ENCODE measurements around the gene MX2.

The MX2 gene

DNA sequence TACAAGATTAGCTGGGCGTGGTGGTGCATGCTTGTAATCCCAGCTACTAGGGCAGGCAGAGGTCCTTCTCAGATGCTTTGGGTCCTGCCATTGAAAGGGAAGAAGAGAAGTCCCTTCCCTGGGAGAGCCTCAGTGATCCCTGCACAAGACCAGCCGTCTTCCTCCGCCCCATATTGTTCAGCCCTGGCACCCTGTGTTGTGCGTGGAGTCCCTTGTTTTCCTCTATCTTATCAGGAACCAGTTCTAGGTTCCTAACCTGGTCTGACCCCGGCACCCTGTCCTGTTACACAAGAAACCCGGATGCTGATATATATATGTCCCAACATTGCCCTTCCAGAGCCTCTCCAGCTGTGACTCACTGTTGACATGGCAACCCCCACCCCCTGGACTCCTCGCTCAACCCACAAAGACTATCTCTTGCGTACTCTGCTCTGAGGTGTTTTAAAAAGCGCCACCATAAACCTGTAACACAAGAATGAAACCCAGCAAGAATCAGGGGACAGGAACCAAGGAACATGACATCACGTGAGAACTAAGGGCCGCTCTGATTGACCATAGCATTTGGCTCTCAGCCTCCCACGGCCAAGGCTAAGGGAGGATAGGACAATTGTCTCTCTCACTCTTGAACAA is 4.8 kb downstream of the MX2 start:
- no peak for DNase-seq

DNA sequence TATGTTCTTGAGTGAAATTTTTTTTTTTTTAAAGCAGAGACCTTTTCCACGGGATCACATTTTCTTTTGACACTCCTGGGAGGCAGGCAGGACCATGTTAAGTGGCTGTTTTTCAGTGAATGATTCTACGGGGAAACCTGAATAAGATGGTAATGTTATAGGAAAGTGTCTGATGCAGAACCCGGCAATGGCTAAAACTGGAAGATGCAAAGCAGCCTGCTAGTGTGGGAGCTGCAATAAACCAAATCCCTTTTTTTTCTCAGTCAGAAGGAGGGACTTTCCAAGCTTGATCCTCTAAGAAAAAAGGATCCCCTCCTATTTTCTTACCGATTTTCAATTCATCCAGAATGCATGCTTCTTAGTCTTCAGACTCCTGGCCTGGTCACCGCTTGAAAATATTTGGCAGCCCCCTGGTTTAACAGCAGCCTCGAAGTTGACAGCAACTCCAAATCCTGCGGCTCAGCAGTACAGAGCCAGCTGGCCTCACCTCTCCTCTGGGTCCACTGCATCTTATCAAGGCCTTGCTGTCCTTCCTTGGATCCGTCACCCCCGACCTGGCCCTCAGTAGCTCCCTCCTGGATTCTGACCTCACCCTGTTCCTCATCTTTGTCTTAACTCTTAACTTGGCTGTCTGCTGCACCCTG is 5.6 kb downstream of the MX2 start:
- no peak for DNase-seq

DNA sequence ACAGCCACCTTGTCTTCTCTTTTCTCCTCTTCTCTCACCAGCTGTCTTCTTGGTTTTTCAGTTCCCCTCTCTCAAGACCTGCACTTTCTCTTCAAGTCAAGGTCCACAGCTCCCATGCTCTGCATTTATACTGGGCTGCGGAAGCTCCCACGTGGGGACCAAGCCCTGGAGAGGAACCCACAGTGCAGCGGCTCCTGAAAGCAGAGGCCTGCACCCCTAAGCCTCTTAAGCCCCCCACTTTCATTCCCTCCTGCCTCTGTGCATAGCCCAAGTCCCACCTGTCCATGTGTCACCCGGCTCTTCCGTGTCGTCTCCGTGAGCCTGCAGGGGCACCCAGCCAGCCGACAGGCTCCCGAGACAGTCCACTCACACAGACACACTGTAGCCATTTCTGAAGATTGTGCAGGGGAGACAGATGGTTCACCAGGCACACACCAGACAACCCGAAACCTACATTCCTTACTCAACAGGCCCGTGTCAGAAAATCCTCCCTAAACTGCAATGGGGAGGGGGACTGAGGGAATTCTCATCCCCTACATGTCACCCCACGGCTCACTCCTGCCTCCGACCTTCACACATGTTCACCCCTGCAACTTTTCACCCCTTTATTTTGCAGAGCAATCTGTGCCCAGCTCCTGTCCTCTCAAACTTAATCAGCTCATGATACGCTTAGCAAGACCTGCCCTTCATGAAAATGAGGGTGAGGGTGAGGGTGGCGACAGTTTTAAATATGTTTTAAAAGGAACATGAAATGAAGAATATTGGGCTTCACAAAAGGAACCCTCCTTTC is 6.3 kb downstream of the MX2 start:
- DNase-seq = no peak

DNA sequence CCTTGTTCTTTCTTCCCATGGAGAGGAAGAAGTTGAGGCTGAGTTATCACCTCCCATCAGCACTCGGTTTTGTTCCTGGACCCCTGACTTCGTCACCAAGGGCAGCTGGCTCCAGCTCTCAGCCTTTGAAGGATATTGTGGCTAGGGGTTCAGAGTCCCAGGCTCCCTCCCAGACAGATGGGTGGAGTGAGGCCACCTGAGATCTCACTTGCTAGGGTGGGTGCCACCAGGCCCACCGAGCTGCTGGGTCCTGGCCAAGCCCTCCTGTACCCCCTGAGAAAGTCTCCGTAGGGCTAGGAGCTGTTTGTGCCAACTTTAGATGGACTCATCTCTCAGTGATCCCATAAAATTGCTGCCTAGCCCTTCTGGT is 6.9 kb downstream of the MX2 start:
- no peak for DNase-seq

DNA sequence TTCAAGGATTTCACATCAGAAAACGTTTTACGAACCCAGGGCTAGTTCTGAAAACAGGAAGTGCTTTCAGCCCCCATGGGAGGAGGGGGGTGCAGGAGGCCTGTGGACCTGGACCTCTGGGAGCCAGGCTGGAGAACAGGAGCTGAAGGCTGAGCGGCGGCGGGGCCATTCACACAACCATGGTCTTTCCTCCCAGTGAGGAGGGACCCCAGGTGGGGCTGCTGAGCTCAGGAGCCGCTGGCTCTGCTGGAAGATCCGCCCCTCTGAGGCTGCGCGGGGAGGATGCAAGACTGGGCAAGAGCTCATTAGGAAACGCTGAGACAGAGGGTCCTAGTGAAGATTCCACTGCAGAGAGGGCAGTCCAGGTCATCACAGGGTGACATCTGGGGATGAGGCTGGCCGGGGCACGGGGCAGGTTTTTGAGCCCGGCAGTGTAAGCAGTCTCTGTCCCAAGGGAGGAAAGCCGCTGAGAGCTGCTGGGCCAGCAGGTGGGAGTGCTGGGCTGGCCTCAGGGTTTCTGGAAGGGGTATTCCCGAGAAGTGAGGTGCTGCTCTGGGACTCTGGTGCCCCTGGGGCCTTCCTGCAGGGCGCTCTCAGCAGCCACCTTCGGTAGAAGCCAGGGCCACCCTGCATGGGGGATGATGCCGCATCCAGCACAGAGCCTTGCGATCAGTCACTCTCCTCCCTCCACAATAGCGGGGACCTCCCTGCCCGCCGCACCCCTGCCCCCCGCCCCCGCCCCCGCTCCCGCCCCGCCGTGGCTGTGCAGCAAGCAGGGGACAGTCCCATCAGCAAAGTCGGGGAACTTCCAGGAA is 7.5 kb downstream of the MX2 start:
- no peak for DNase-seq

DNA sequence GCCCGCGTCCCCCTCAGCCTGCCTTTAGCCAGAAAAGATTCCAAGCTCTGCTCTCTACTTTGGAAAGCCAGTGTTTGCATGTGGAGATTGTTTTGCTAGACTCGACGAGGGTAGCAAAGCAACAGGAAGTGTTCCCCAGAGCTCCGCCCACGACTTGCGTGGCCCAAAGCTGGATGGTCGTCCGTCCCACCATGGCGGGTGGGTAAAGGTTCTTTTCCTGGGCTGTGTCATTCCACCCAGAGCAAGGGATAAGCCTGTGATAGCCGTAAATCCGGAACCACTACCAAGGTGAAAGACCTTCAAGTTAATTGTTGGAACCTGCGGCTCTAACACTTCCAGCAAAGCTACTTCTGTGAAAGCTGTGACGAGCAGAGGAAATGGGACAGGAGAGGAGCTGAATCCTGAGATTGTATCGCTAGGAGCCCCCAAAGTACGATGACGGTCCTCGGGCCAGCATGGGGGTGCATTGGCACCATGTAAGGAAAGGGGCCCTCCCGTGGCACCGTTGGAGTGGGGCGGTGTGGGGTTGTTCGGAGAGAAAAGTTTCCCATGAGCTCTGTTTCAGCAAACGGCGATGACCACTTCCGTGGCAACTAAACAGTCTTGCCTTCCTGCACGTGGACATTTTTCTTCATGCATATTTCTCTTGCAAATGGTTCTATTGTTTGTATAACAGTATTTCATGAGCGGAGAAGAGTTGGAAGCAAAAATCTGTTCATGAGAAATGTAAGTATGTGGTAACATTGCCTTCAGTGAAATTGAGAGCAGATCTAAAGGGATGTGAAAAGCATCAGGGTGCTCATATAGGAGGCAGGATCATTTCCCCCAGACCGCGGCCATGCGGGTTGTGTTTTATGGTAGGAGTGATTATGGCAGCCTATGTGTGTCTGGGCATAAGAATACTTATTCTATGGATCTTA is 8.4 kb downstream of the MX2 start:
- DNase-seq = no peak

DNA sequence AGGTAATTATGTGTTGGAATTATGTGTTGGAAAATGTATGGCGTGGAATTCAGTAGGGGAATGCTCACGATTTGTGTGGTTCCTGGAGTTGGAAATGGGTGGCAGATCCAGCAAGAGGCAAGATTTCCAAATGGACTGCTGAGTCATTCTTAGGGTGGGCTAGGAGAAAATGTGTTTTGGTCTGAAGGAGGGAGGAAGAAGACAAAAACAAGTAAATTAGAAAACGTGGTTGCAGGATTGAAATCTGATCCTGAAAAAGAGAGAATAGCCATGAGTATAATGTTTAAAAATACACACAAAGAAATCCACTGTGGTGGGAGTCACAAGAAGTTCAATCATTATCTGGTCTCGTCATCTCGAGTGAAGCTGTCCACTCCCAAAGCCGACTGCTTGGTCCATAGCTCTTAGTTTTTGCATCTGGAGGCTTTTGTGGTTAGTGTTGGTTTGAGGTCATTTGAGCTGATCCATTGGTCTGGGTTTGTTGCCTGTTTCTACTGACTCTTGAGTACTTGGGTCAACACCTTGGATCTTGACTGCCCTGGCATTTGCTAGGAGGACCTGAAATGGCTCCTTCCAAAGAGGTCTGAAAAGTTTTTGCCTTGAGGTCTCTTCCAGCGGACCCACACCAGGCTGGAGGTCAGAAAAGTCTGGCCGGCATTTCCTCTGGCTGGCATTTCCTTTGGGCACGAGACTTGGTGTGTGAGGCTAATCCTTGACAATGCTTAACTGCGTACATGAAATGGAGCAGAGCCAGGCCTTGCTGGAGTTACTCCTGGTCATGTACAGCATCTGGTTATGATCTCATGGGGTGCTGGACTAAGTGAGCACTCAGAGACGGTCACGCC is 9.2 kb downstream of the MX2 start:
- DNase-seq = no peak

DNA sequence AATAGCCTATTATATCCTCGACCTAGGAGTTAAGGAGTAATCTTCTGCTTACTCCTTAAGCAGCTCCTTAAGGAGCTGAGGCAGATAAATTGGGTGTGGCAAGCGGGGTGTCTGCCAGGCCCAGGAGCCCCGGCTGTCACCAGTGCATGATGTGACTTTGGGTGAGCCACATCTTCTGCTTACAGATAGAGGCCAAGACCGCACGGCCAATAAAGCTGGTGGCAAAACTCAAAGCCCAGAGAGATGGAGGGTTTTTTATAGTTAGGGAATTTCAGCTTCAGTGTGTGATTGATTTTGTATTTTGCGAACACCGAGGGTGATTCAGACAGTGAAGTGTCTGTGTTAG is 9.8 kb downstream of the MX2 start:
- no peak for DNase-seq

DNA sequence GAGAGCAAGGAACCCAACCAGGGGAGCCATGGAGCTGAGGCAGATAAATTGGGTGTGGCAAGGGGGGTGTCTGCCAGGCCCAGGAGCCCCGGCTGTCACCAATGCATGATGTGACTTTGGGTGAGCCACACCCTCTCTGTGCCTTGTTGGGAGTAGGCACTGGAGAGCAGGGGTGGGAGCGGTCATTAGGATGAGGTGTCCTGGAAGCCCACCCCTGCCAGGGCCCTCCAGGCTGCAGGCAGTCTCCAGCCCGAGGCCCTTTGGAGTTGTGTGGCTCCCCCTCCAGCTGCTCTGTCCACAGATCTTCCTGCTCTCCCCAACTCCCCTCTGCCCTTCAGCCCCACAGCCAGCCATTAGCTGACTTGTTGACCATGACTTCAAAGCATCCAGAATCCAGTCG is 11.4 kb downstream of the MX2 start:
- no peak for DNase-seq

DNA sequence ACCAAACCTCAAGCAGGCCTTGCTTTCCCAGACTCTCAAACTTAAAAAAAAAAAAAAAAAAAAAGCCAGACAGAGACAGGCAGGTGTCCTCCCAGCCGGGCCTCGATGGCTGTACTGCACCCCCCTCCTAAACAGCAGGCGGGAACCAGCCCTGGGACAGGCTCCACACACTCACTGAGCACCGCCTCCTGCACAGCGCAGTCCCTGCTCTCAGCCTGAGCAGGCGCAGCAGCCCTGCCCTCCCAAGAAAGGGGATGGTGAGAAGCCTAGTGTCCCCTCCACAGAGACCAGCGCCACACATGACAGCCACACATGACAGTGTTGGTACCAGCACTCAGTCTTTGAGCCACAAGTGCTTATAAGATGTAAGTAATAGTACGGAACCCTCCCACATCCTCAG is 11.9 kb downstream of the MX2 start:
- DNase-seq = no peak

DNA sequence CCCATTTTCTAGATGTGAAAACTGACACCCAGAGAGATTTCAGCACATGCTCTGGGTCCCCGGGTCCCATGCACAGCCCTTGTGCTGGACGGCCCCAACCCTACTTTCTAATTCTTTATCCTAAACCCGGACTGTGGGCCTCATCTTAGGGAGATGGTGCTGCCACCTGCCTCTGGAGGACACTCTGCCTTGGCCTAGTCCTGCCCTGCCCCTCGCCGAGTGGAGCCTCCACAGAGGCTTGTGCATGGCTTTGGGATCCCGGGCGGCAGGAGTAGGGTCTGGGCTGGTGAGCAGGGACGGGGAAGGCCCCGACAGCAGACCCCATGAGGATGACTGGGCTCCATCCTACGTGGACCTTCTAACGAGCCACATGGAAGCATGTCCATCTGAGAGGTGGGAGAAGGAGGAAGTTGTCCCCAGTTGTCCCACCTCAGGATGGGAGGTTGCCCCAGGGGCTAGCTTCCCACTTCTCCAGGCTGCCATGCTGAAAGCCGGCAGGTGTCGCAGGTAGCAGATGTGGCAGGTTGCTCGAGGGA is 12.4 kb downstream of the MX2 start:
- no peak for DNase-seq

DNA sequence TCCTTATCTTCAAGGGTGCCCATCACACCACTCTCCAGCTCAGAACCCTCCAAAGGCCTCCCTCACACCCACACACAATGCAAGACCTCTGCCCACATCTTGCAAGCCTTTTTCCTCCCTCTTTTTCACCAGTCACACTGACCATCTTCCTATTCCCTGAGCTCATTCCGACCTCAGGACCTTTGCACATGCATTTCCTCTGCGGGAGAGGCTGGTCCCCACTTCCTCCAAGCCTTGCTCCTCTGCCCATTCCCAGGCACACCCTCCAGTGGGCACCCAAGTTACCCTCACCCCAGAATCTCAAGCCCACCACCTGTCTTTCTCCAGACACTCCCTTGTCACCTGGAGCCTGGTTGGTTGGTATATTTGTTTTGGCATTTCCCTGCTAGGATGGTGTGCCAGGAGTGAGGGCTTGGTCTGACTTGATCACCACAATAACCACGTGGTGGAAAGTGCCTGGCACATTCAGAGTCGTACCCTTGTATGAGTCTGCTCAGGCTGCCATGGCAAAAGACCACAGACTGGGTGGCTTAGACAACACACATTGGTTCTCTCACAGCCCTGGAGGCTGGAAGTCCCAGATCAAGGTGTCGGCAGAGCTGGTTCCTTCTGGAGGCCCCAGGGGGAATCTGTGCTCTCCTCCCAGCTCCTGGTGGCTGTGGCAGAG is 13.2 kb downstream of the MX2 start:
- no peak for DNase-seq

DNA sequence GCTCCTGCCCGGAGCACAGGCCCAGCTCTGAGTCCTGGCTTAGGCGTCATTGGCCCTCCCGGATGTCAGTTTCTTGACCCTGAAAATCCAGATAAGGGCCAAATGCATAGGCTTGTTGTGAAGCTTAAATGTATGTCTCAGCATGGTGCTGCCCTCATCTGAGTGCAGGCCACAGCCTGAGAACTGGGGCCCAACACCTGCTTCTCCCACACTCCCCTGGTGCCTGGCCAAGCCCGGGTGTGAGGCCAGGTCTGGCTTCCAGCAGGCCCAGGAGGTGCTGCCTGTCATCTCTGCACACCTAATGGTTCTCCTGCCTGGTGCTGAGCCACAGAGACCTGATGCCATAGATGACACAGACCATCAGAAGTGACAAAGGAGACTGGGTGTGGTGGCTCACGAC is 14.0 kb downstream of the MX2 start:
- DNase-seq = no peak

DNA sequence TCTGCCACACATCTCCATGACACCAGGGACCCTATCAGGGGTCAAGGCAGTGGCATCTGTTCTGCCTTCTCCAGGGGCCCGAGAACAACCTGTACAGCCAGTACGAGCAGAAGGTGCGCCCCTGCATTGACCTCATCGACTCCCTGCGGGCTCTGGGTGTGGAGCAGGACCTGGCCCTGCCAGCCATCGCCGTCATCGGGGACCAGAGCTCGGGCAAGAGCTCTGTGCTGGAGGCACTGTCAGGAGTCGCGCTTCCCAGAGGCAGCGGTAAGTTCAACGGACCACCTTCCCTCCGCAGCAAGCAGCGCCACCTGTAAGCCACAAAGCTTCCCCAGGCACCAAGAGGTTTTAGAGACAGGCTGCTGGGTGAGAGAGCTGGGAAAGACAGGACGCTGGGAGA is 15.9 kb downstream of the MX2 start:
- no peak for DNase-seq

DNA sequence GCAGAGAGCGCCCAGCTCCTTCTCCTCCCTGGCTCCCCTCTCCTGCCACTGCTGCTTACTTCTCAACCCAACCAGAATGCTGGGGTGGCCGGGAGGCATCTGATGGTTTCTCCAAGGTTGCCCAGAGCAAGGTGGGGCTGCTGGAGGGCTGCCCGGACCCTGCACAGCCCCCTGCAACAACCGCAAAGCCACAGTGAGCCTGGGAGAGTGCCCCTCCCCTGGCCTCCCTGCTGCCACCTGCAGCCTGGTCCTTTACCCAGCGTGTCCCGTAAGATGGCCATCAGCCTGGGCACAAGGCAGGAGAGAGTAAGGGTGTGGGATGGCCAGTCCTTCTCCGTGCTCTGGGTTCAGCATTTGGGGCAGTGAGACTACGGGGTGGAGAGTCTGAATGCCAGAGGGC is 17.0 kb downstream of the MX2 start:
- no peak for DNase-seq

DNA sequence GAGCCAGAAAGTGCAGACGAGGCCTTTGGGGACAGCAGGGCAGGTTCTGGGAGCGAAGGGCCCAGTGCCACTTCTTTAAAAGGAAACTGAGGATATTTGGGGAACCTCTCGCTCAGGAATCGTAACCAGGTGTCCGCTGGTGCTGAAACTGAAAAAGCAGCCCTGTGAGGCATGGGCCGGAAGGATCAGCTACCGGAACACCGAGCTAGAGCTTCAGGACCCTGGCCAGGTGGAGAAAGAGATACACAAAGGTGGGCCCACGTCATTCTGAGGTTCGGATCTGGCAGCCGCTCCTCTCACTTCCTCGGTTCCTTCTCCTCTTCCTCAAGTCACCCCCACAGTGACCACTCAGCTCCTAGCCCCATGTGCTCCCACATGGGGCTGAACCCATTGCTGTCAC is 18.1 kb downstream of the MX2 start:
- no peak for DNase-seq

DNA sequence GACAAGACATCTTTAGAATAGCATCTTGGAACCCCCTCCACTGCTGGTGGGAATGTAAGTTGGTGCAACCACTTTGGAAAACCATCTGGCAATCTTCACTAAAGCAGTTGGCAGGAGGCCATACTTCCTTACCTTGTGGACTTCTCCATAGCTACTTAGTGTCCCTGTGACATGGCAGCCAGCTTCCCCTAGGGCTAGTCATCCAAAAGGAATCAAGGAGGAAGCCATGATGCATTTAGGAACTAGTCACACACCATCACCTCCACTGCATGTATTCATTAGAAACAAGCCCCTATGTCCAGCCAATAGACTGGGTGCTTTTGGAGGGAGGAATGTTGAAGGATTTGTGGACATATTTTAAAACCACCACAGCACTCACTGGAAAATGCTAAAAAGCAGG is 19.9 kb downstream of the MX2 start:
- DNase-seq = no peak

DNA sequence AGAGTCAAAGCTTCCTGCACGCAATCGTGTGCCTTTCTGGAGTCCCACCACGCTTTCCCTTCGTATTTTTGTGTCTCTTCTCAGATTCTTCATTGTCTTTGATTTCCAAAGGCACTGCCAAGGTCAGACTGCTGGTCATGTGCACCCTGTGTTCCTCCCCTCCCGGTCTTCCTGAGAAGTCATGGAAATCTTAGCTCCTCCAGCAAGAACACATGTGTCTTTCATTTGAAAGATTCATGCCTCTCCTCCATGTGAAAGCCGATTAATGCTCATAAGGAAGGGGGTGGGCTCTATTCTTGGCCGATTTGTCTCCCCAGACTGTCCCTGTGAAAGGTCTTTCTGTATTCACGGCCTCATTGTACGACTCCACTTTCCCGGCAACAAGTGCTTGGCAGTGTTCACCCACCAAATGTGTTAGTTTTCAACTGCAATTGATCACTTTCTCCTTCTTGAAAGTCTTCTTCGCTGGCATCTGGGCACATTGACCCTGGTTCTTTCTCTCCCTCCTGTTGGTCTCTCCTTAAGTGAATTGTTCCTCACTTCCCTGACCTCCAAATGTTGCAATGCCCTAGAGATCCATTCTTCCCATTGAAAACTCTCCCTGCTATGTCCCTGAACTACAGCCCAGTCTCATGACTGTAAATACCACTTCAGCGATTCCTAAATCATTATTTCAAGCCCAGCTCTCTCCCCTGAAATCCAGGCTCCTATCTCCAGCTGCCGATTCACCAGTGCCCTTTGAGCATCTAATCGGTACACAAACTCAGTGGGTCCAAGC is 25.4 kb downstream of the MX2 start:
- no peak for DNase-seq

DNA sequence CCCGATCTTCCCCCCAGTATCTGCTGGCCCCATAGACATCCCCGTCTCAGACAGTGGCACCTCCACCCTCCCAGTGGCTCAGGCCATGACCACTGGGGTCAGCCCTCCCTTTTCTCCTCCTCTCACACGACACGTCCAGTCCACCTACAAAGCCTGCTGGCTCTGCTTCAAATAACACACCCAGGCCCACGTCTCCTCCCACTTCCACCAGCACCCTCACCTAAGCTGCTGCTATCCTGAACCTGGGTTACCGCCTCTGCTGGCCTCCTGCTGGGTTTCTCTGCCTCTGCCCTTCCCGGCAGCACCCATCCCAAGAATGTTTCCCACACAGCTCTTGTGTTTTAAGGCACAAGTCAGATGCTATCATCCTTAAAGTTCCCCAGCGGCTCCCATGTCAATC is 26.0 kb downstream of the MX2 start:
- no peak for DNase-seq

DNA sequence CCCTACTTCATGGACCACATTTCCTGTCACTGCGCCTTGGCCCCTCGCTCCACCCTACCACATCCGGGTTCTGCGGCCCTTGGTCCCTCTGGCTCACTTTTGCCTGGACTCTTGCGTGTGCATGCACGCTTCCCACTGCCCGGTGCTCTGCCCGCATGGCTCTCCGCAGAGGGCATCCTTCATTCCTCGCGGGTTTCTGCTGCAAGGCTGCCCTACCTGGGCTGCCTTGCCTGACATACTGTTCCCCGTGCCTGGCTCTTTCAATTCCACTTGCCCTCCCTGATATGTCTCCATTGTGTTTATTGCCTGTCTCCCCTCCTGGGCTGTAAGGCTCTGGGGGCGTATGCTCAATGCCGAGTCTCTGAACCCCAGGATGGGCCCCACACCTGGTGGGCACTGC is 26.4 kb downstream of the MX2 start:
- no peak for DNase-seq
